Astrocyte of the hippocampus (primary cell): ENCODE data around the gene RAB26.
"Not testable (repeated sequence)": the region's sequence is repeated elsewhere in the genome, so short reads cannot be mapped to it uniquely, and the experiment has no call there.

ENCODE experiments used
- DNase-seq: peaks from one replicate; pipeline ENCODE4 v3.0.0; 2011; ENCODE audit warnings: low read depth, low spot score

The RAB26 gene

DNA sequence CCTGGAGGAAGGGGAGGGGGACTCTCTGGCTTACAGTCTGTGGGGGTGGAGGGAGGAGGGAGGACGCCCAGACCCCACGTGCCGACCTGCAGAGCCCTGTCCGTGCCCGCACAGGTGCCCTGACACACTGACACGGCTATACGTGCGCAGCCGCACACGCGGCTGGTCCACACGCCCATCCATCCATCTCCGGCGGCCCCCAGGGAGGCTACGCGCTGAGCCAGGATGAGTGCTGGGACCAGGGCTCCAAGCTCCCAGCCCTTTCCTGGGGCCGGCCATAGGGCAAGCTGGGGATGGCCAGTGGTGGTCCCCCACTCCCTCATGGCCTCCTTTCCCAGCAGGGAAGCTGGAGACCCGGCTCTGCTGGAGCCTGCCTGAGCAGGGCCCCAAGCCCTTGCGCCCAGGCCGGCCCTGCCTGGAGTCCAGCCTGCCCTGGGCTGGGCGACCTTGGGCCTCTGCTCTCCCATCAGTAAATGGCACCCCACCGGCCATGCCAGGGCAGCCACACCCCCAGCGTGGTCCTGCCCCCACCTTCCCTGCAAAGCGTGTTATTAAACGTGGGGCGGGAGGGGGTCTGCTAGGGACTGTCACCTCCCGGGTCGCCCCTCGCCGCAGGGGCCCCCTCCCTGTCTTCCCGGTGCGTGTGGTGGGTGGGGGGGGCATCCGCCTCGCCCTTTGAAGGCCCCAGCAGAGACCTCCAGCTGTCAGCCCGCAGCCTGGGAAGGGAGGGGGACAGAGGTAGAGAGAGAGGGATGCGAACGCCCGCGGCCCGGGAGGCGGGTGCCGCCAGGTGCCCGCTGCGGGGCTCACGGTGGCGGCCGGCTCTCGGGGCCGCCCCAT is 47.1 kb downstream of the RAB26 start:
- no peak for DNase-seq

GRCh38 chr16:2196162-2196980 is 47.9 kb downstream of the RAB26 start, which contains the start of gene CASKIN1:
Gene CASKIN1 (minus strand): TSS chr16:2196605. CDS start chr16:2196432, 173 bp downstream.
- DNase-seq, result peak; percentile 55

DNA sequence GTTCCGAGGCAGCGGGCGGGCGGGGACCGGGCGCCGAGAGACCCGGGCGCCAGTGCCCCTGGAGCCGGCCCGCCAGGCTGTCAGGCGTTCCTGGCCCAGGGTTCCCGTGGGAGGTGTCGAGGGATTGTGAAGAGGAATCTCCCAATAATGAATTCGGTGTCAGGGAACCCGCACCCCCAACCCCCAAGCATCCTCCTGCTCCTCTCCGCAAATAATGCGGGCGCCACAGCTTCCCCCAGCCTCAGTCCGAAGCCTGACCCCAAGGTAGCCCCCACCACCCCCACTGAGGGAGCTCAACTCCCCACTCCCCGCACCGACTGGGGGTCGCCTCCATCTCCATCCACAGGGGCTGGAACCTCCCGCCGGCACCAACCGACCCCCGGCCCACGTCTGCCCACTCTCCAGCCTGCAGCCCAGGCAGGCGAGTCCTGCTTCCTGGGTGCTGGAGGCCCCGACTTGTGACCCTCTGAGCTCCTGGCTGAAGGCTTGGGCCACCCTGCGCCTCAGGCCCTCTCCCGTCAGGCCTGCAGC is 48.6 kb downstream of the RAB26 start:
- DNase-seq, result no peak

DNA sequence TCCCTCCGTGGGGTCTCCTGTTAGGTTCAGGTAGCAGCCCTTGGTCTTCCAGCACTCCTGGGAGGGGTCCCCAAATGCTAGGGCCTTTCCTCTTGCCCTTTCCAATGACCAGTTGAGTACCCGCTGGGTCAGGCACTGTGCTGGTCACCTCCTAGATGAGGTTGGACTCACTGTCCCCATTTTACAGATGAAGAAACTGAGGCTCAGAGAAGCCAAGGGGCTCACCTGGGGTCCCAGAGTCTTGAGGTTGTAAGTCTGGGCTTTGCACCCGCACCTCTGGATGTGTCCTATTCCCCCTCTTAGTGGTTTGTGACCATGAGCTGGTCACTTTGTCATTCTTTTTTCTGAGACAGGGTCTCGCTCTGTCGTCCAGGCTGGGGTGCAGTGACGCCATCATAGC is 49.3 kb downstream of the RAB26 start:
- no peak for DNase-seq

- no peak for DNase-seq
Observed at GRCh38 chr16:2198283-2198682, 49.9 kb downstream of the RAB26 start.

- no peak for DNase-seq
Observed at GRCh38 chr16:2199095-2199494, 50.7 kb downstream of the RAB26 start.

- DNase-seq, result no peak
Observed at GRCh38 chr16:2199621-2200139, 51.3 kb downstream of the RAB26 start.

GRCh38 chr16:2200313-2200712 is 51.9 kb downstream of the RAB26 start:
- DNase-seq, result no peak

DNA sequence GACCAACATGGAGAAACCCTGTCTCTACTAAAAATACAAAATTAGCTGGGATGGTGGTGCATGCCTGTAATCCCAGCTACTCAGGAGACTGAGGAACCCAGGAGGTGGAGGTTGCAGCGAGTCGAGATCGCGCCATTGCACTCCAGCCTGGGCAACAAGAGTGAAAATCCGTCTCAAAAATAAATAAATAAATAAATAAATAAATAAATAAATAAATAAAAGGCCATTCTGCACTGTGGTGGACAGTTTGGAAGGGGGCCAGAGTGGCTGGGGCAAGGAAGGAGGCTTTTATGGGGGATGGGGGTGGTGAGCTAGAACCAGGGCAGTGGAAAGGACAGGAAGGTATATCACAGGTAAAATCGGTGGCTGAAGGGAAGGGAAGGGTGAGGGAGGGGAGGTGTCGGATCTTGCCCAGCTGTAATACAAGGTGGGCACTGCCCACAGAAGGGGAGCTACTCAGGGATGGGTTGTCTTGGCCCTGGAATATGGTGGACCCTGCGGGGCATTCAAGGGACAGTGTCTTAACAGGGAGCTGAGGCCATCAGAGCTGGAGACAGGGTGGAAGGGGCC is 54.8 kb downstream of the RAB26 start:
- DNase-seq, result not testable (repeated sequence)
